NT2/D1 (cell line): ENCODE data around the gene GUCY1A1.

Experiments used
- SUZ12 ChIP-seq: IDR thresholded peaks from 2 replicates; pipeline ENCODE4 v1.6.1; 2011; ENCODE audit not compliant: insufficient read length, insufficient read depth; ENCODE audit errors: extremely low read depth
- ZNF274 ChIP-seq: IDR thresholded peaks from 2 replicates; pipeline ENCODE4 v1.6.1; 2011; ENCODE audit warnings: mild to moderate bottlenecking, low read depth, low read length

GRCh38 chr4:155667568-155668511, 1.2 kb downstream of the GUCY1A1 start:
- TF ChIP-seq SUZ12 (no peak), ZNF274 (no peak)
